Measurements from ENCODE around the gene PRKCZ. TPM values are rescaled to one million over a fixed set of nuclear protein-coding genes. Genes with fewer than 3 reads are reported as not detected.

The PRKCZ gene
- total RNA-seq, 1 donor from 2014 or later: 37.6 TPM

- no peak for DNase-seq (ENCODE audit: low read depth)
- H3K27me3 ChIP-seq (ENCODE audit: control insufficient read depth, insufficient read depth, low read length): no peaks in the 10 kb centered on the region
- H3K36me3 ChIP-seq (ENCODE audit: control insufficient read depth, insufficient read depth, low read length): no peaks in the 10 kb centered on the region
- no peak overlapping the region for H3K4me3 ChIP-seq (ENCODE audit: low read depth, low read length)
- TF ChIP-seq, protein P1, sequence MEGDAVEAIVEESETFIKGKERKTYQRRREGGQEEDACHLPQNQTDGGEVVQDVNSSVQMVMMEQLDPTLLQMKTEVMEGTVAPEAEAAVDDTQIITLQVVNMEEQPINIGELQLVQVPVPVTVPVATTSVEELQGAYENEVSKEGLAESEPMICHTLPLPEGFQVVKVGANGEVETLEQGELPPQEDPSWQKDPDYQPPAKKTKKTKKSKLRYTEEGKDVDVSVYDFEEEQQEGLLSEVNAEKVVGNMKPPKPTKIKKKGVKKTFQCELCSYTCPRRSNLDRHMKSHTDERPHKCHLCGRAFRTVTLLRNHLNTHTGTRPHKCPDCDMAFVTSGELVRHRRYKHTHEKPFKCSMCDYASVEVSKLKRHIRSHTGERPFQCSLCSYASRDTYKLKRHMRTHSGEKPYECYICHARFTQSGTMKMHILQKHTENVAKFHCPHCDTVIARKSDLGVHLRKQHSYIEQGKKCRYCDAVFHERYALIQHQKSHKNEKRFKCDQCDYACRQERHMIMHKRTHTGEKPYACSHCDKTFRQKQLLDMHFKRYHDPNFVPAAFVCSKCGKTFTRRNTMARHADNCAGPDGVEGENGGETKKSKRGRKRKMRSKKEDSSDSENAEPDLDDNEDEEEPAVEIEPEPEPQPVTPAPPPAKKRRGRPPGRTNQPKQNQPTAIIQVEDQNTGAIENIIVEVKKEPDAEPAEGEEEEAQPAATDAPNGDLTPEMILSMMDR (IDR thresholded peaks at IDR 0.05; ENCODE audit: insufficient read depth, low read length, poor library complexity, severe bottlenecking): no peak
These were observed 33.5 kb downstream of the PRKCZ start for GRCh38 chr1:2083666-2084065.

DNA sequence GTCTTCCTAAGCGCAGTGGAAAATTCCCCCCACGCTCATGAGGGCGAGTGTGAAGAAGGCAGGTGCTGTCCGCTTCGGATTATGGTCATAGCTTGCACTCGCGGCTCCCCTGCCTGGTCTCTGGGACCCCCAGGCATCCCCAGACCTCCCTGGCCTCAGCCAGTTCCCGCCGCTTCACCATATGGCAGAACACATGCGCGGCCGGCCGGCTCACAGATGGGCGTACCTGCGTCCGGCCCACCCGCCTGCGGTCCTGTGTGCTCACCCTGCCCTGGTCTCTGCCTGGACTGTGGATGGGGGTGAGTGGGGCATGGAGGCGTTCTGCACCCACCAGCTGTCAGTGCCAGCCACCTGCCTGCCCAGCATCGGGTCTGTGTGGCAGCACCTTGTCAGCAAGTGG, 34.1 kb downstream of the PRKCZ start:
- DNase-seq (ENCODE audit: low read depth): no peak
- Histone ChIP-seq H3K27me3 (ENCODE audit: control insufficient read depth, insufficient read depth, low read length) (no peaks in the 10 kb centered on the region), H3K4me3 (ENCODE audit: low read depth, low read length) (no peak overlapping the region), H3K36me3 (ENCODE audit: control insufficient read depth, insufficient read depth, low read length) (no peaks in the 10 kb centered on the region)
- TF ChIP-seq, protein P1 (IDR thresholded peaks at IDR 0.05; ENCODE audit: insufficient read depth, low read length, poor library complexity, severe bottlenecking): no peak

- Histone ChIP-seq H3K4me3 (ENCODE audit: low read depth, low read length) (no peak overlapping the region), H3K36me3 (ENCODE audit: control insufficient read depth, insufficient read depth, low read length) (no peaks in the 10 kb centered on the region), H3K27me3 (ENCODE audit: control insufficient read depth, insufficient read depth, low read length) (no peaks in the 10 kb centered on the region)
- no peak for DNase-seq (ENCODE audit: low read depth)
- TF ChIP-seq, protein P1 (IDR thresholded peaks at IDR 0.05; ENCODE audit: insufficient read depth, low read length, poor library complexity, severe bottlenecking): no peak
These were observed 34.9 kb downstream of the PRKCZ start for GRCh38 chr1:2085080-2085479.

DNA sequence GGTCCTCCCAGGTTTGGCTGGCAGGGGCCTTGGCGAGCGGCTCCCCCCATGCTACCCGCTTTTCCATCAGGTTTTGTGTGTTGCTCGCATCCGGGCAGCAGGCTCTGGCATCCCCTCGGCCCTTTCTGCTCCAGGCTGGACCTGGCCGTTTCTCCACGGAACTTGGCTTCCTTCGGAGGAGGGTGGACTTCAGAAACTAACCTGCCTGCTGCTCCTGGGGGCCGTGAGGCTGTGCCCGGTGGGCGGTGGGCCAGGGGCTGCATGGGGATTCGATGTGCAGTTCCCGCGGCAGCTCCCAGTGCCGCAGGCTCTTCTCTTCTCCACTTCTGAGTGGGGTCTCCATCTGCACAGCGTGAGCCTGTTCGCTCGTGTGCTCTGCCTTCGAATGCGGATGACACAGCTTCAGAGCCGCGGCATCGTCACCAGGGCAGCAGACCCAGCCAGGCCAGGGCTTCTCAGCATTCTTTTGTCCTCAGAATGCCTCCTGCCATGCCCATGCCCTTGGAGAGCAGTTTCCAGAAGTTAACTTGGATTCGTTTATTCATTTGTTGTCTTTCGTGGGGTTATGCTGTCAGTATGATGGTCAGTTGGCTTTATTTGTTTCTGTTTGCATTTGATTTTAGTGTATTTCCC, 36.4 kb downstream of the PRKCZ start:
- TF ChIP-seq, protein P1 (IDR thresholded peaks at IDR 0.05; ENCODE audit: insufficient read depth, low read length, poor library complexity, severe bottlenecking): no peak
- H3K4me3 ChIP-seq (ENCODE audit: low read depth, low read length): no peak overlapping the region
- H3K27me3 ChIP-seq (ENCODE audit: control insufficient read depth, insufficient read depth, low read length): no peaks in the 10 kb centered on the region
- H3K36me3 ChIP-seq (ENCODE audit: control insufficient read depth, insufficient read depth, low read length): no peaks in the 10 kb centered on the region
- no peak for DNase-seq (ENCODE audit: low read depth)

- no peak for DNase-seq (ENCODE audit: low read depth)
- Histone ChIP-seq H3K36me3 (ENCODE audit: control insufficient read depth, insufficient read depth, low read length) (no peaks in the 10 kb centered on the region), H3K27me3 (ENCODE audit: control insufficient read depth, insufficient read depth, low read length) (no peaks in the 10 kb centered on the region), H3K4me3 (ENCODE audit: low read depth, low read length) (no peak overlapping the region)
- TF ChIP-seq, protein P1 (IDR thresholded peaks at IDR 0.05; ENCODE audit: insufficient read depth, low read length, poor library complexity, severe bottlenecking): no peak
These were observed 37.6 kb downstream of the PRKCZ start for GRCh38 chr1:2087766-2088165.

DNA sequence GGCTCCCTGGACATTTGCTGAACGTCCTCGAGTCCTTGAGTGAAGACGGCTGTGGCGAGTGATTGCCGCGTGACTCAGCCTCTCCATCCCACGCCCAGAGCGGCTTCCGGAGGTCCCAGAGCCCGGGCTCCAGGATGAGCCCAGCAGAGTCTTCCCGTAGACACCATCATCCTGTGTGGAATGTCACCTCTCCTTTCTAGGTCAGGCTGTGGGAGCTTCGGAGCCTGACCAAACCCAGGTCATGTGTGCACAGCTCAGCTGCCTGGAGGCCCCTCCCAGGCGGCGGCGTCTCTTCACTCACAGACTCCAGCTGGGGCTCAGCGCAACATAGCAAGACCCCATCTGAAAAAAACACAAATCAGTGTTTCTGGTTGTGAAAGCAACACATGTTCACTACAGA, 38.2 kb downstream of the PRKCZ start:
- TF ChIP-seq, protein P1 (IDR thresholded peaks at IDR 0.05; ENCODE audit: insufficient read depth, low read length, poor library complexity, severe bottlenecking): no peak
- DNase-seq (ENCODE audit: low read depth): peak; percentile 52
- H3K27me3 ChIP-seq (ENCODE audit: control insufficient read depth, insufficient read depth, low read length): no peaks in the 10 kb centered on the region

More for the DNA sequence above, 38.2 kb downstream of the PRKCZ start:
- Histone ChIP-seq H3K36me3 (ENCODE audit: control insufficient read depth, insufficient read depth, low read length) (no peaks in the 10 kb centered on the region), H3K4me3 (ENCODE audit: low read depth, low read length) (no peak overlapping the region)
